GM12878 (cell line): ENCODE results near the gene SESTD1. TPM values are rescaled to one million over a fixed set of nuclear protein-coding genes. Genes with fewer than 3 reads are reported as not detected.

Experiments used
- CEBPB ChIP-seq, 2 experiments: fragments of 150-350 bp in 1 of 2; IDR thresholded peaks; 2 replicates each; pipeline ENCODE4 v1.6.1; 2012 to 2014; ENCODE audit warnings: low read depth in 2 of 2, low read length in 2 of 2, borderline replicate concordance in 1 of 2, inconsistent platforms in 1 of 2
- CTCF ChIP-seq, 3 experiments: IDR thresholded peaks in 2 of 3; conservative IDR thresholded peaks in 1 of 3; 2 replicates each; pipeline ENCODE4 v1.5.1; 2011; ENCODE audit warnings: low read depth in 3 of 3, low read length in 3 of 3, mild to moderate bottlenecking in 3 of 3, control low read depth in 2 of 3, moderate library complexity in 2 of 3, inconsistent platforms in 1 of 3, mixed read lengths in 1 of 3; ENCODE audit not compliant: control insufficient read depth in 2 of 3, insufficient read depth in 1 of 3; ENCODE audit errors: extremely low read depth in 1 of 3
- FOS ChIP-seq: IDR thresholded peaks from 3 replicates; pipeline ENCODE4 v1.6.1; 2011; ENCODE audit warnings: borderline replicate concordance; ENCODE audit not compliant: insufficient read length; ENCODE audit errors: extremely low read depth
- HDAC6 ChIP-seq: fragments of 200-600 bp; sonication (generic); IDR thresholded peaks from one replicate; pipeline ENCODE4 v1.8.0; 2017; ENCODE audit warnings: antibody characterized with exemption; ENCODE audit not compliant: unreplicated experiment
- JUNB ChIP-seq: IDR thresholded peaks from 2 replicates; pipeline ENCODE4 v1.6.1; 2016; ENCODE audit warnings: antibody characterized with exemption, mild to moderate bottlenecking
- JUND ChIP-seq: IDR thresholded peaks from 2 replicates; pipeline ENCODE4 v1.6.1; 2012; ENCODE audit warnings: low read depth, mild to moderate bottlenecking, low read length, improper control_type of control experiment, moderate library complexity
- SKIL ChIP-seq: fragments of 450-650 bp; IDR thresholded peaks from 2 replicates; pipeline ENCODE4 v1.6.1; 2017; ENCODE audit warnings: mild to moderate bottlenecking, low read depth, inconsistent platforms; ENCODE audit not compliant: poor library complexity, severe bottlenecking
- SPI1 ChIP-seq: IDR thresholded peaks from 2 replicates; pipeline ENCODE4 v1.6.1; 2011; ENCODE audit warnings: low read depth, mild to moderate bottlenecking, low read length, moderate library complexity, borderline replicate concordance; ENCODE audit not compliant: insufficient read depth
- ZNF384 ChIP-seq: IDR thresholded peaks from 2 replicates; pipeline ENCODE4 v1.6.1; 2012; ENCODE audit warnings: low read depth, mild to moderate bottlenecking, low read length, improper control_type of control experiment, borderline replicate concordance
- polyA plus RNA-seq, 11 experiments: library from polyadenylated mRNA; depleted of rRNA in 4 of 11; unstranded in 6 of 11; stranded (reverse) in 5 of 11; fragments of >200 nt; fragmentation: Nextera tagmentation in 4 of 11; fragmentation: Illumina TruSeq in 1 of 11; extraction: Ambion mirVana in 4 of 11; extraction: Trizol in 1 of 11; gene quantifications; 1 replicate in 1 of 11; 2 replicates in 10 of 11; pipeline versions ENCODE4 v1.2.1 to v1.2.3, GENCODE V29; 2011 to 2016; ENCODE audit warnings: inconsistent platforms in 2 of 11, missing spikeins in 2 of 11, low read depth in 1 of 11
- total RNA-seq, 4 experiments: library from RNA; depleted of rRNA in 3 of 4; stranded (reverse); fragments of >200 nt in 3 of 4; fragmentation: Illumina TruSeq in 1 of 4; extraction: Trizol in 1 of 4; gene quantifications; 2 replicates each; pipeline versions ENCODE4 v1.2.1 to v1.2.3, GENCODE V29; 2013 to 2021

Gene SESTD1
- total and polyA plus RNA-seq, 10 of the 15 experiments (the other 5 are each of a cell fraction or from before 2014, with no cell fraction given) = 4.4 to 22.7 (median 9.5) TPM

DNA sequence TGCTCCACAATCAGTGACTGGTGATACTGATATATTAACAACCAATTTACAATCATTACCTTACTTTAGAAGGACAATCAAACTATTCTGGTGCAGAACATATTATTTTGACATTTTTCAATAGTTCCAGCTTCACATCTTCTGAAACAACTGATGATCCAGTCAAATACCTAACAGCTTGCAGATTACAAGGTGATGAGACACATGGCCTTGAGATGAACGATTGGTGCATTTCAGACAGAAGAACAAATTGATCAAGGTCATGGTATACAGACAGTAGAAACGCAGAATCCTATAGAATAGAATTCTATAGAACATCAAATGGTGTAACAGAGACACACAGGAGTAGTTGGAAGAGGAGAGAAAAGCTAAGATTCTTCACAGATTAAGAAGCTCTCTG lies 24.8 kb downstream of the SESTD1 start (continued):
- no peak for TF ChIP-seq JUNB
- TF ChIP-seq HDAC6 = no peak
- TF ChIP-seq CTCF (IDR thresholded peaks at IDR 0.05 in 2 of 3, conservative IDR thresholded peaks at IDR 0.05 in 1 of 3; ENCODE audit: control insufficient read depth in 2 of 3, extremely low read depth in 1 of 3, insufficient read depth in 1 of 3, low read depth in 3 of 3, low read length in 3 of 3) = no peak
- no peak for TF ChIP-seq ZNF384
- no peak for TF ChIP-seq JUND
- TF ChIP-seq SKIL = no peak
- TF ChIP-seq CEBPB (IDR thresholded peaks at IDR 0.05; ENCODE audit: borderline replicate concordance in 1 of 2, low read depth in 2 of 2, low read length in 2 of 2) = no peak
- TF ChIP-seq FOS = no peak
- TF ChIP-seq SPI1 = no peak
